SK-N-SH treated with all-trans-retinoic acid at 6 μM for 48 hours (cell line): Measurements from ENCODE around the gene MYH14.

Source experiments
- ATAC-seq: fragments of 200-7000 bp; cut with Tn5 transposase; 3 replicates; pipeline ENCODE4 v1.9.1; 2020; ENCODE audit warnings: mild to moderate bottlenecking, moderate library complexity
- BACH2 ChIP-seq: fragments of 250-450 bp; sonication (Bioruptor Pico); IDR thresholded peaks from 2 replicates; pipeline ENCODE4 v1.9.0; 2021; ENCODE audit warnings: mild to moderate bottlenecking, borderline replicate concordance
- CSDC2 ChIP-seq: fragments of 250-450 bp; sonication (Bioruptor Pico); IDR thresholded peaks from 2 replicates; pipeline ENCODE4 v1.5.0; 2020; ENCODE audit warnings: mild to moderate bottlenecking, moderate library complexity
- CSRNP3 ChIP-seq: fragments of 250-450 bp; sonication (Bioruptor Pico); IDR thresholded peaks from 2 replicates; pipeline ENCODE4 v1.5.1; 2021; ENCODE audit warnings: mild to moderate bottlenecking, moderate library complexity
- ESRRG ChIP-seq: fragments of 250-450 bp; sonication (Bioruptor Pico); IDR thresholded peaks from 2 replicates; pipeline ENCODE4 v1.6.1; 2021; ENCODE audit warnings: mild to moderate bottlenecking
- GLIS3 ChIP-seq: fragments of 250-450 bp; sonication (Bioruptor Pico); IDR thresholded peaks from 2 replicates; pipeline ENCODE4 v1.5.0; 2020; ENCODE audit warnings: mild to moderate bottlenecking, moderate library complexity
- ISL1 ChIP-seq: fragments of 250-450 bp; sonication (Bioruptor Pico); IDR thresholded peaks from 2 replicates; pipeline ENCODE4 v2.1.2; 2022; ENCODE audit warnings: mild to moderate bottlenecking, moderate library complexity
- OSR1 ChIP-seq: fragments of 250-450 bp; sonication (Bioruptor Pico); IDR thresholded peaks from 2 replicates; pipeline ENCODE4 v1.8.0; 2022; ENCODE audit warnings: moderate library complexity, mild to moderate bottlenecking, inconsistent platforms
- PATZ1 ChIP-seq: fragments of 250-450 bp; sonication (Bioruptor Pico); IDR thresholded peaks from 2 replicates; pipeline ENCODE4 v1.8.0; 2020; ENCODE audit warnings: mild to moderate bottlenecking, moderate library complexity, borderline replicate concordance
- POU6F1 ChIP-seq: fragments of 250-450 bp; sonication (Bioruptor Pico); IDR thresholded peaks from 2 replicates; pipeline ENCODE4 v1.8.0; 2021; ENCODE audit warnings: low read depth, mild to moderate bottlenecking, moderate library complexity, borderline replicate concordance
- PPARA ChIP-seq: fragments of 250-450 bp; sonication (Bioruptor Pico); IDR thresholded peaks from 2 replicates; pipeline ENCODE4 v1.5.0; 2020; ENCODE audit warnings: mild to moderate bottlenecking, borderline replicate concordance
- RARB ChIP-seq: fragments of 250-450 bp; sonication (Bioruptor Pico); IDR thresholded peaks from 2 replicates; pipeline ENCODE4 v1.8.0; 2021; ENCODE audit warnings: mild to moderate bottlenecking, moderate library complexity
- TCF4 ChIP-seq: fragments of 250-450 bp; sonication (Bioruptor Pico); IDR thresholded peaks from 2 replicates; pipeline ENCODE4 v1.8.0; 2021; ENCODE audit warnings: mild to moderate bottlenecking, moderate library complexity, borderline replicate concordance
- ZC3H10 ChIP-seq: fragments of 250-450 bp; sonication (Bioruptor Pico); IDR thresholded peaks from 2 replicates; pipeline ENCODE4 v1.5.1; 2021; ENCODE audit warnings: mild to moderate bottlenecking, moderate library complexity
- ZFP30 ChIP-seq: fragments of 450-650 bp; formaldehyde crosslinking; IDR thresholded peaks from 2 replicates; pipeline ENCODE4 v1.5.0; 2022; ENCODE audit warnings: mild to moderate bottlenecking, moderate library complexity
- ZNF565 ChIP-seq: fragments of 450-650 bp; formaldehyde crosslinking; conservative IDR thresholded peaks from 2 replicates; pipeline ENCODE4 v1.5.0; 2020; ENCODE audit warnings: low read depth, mild to moderate bottlenecking, moderate library complexity
- ZNF70 ChIP-seq: fragments of 450-650 bp; formaldehyde crosslinking; IDR thresholded peaks from 2 replicates; pipeline ENCODE4 v1.5.0; 2020; ENCODE audit warnings: mild to moderate bottlenecking, moderate library complexity
- ZNF8 ChIP-seq: fragments of 450-650 bp; formaldehyde crosslinking; IDR thresholded peaks from 2 replicates; pipeline ENCODE4 v1.5.0; 2020; ENCODE audit warnings: mild to moderate bottlenecking, moderate library complexity

MYH14 gene

GRCh38 chr19:50300814-50301606 lies 97.6 kb downstream of the MYH14 start (continued):
- TF ChIP-seq PATZ1 = no peak

- ATAC-seq = no peak
- TF ChIP-seq POU6F1 (CRISPR knock-in tag) (no peak), OSR1 (CRISPR knock-in tag) (no peak), BACH2 (no peak), RARB (no peak), ESRRG (CRISPR knock-in tag) (no peak), ZC3H10 (CRISPR knock-in tag) (no peak), ZNF565 (CRISPR knock-in tag) (no peak)
- TF ChIP-seq, all 23 proteins: peak for 0
Measured at GRCh38 chr19:50301607-50301971, 98.2 kb downstream of the MYH14 start.

GRCh38 chr19:50303558-50303957 lies 100.1 kb downstream of the MYH14 start:
- no peak for TF ChIP-seq ZC3H10 (CRISPR knock-in tag)
- TF ChIP-seq ZFP30 (CRISPR knock-in tag) = no peak
- TF ChIP-seq OSR1 (CRISPR knock-in tag) = no peak
- no peak for TF ChIP-seq ISL1 (CRISPR knock-in tag)
- no peak for TF ChIP-seq GLIS3 (CRISPR knock-in tag)
- no peak for TF ChIP-seq CSDC2 (CRISPR knock-in tag)
- no peak for TF ChIP-seq RARB
- TF ChIP-seq TCF4 (CRISPR knock-in tag) = no peak
- TF ChIP-seq ZNF565 (CRISPR knock-in tag) = no peak
- TF ChIP-seq PPARA (CRISPR knock-in tag) = no peak
- TF ChIP-seq CSRNP3 (CRISPR knock-in tag) = no peak
- TF ChIP-seq ESRRG (CRISPR knock-in tag) = no peak
- TF ChIP-seq ZNF8 = no peak
- no peak for TF ChIP-seq PATZ1
- no peak for TF ChIP-seq POU6F1 (CRISPR knock-in tag)
- TF ChIP-seq ZNF70 (CRISPR knock-in tag) = no peak
- no peak for ATAC-seq

GRCh38 chr19:50308991-50309390 lies 105.6 kb downstream of the MYH14 start:
- ATAC-seq = no peak
- no peak for TF ChIP-seq BACH2
